Keratinocyte (primary cell): Measurements from ENCODE around the gene JMJD1C.

ENCODE experiments used
- CTCF ChIP-seq, 3 experiments: IDR thresholded peaks in 1 of 3; conservative IDR thresholded peaks in 1 of 3; optimal IDR thresholded peaks in 1 of 3; 2 replicates in 2 of 3; 3 replicates in 1 of 3; pipeline versions ENCODE3 to v1.5.1; 2011; ENCODE audit warnings: low read length in 3 of 3, mild to moderate bottlenecking in 3 of 3, moderate library complexity in 2 of 3, control low read depth in 1 of 3, inconsistent platforms in 1 of 3; ENCODE audit not compliant: insufficient read depth in 2 of 3; ENCODE audit errors: extremely low read depth in 1 of 3
- EZH2 ChIP-seq: IDR thresholded peaks from one replicate; pipeline ENCODE4 v1.6.1; 2012; ENCODE audit warnings: inconsistent platforms, mild to moderate bottlenecking, low read length, moderate library complexity

- TF ChIP-seq CTCF (optimal IDR thresholded peaks at IDR 0.05 in 1 of 3, IDR thresholded peaks at IDR 0.05 in 1 of 3, conservative IDR thresholded peaks at IDR 0.05 in 1 of 3; ENCODE audit: extremely low read depth in 1 of 3, insufficient read depth in 2 of 3, low read length in 3 of 3) (no peak), EZH2 (no peak)
Observed at GRCh38 chr10:63265222-63265617, 200.6 kb downstream of the JMJD1C start.
